ENCODE data around the gene DBH. TPM values are rescaled to one million over a fixed set of nuclear protein-coding genes. Genes with fewer than 3 reads are reported as not detected.

Gene DBH
- total and polyA plus RNA-seq, 2 donors (not counting 1 experiment from before 2014, with no cell fraction given): not detected

- Mint-ChIP-seq H3K9me3 (ENCODE audit: insufficient read depth) (no peaks in the 10 kb centered on the region), H3K27ac (no peak overlapping the region), H3K4me3 (no peak overlapping the region), H3K4me1 (no peaks in the 10 kb centered on the region), H3K27me3 (peaks cover 13% of the 10 kb centered on the region)
- no peak for ATAC-seq (ENCODE audit: low read depth)
- 91% methylated on average over 23 of the region's 25 CpGs for WGBS (ENCODE audit: insufficient coverage)
- H3K27ac ChIP-seq (ENCODE audit: low read length in 2 of 2): no peak overlapping the region
- no peak for DNase-seq
- no peaks in the 10 kb centered on the region for H3K36me3 ChIP-seq (replicated peaks in 1 of 2; ENCODE audit: control extremely low read depth in 1 of 2, control insufficient read depth in 1 of 2, extremely low read depth in 1 of 2, insufficient read depth in 2 of 2, low read length in 1 of 2)
- H3K4me3 ChIP-seq (ENCODE audit: control extremely low read depth in 1 of 5, extremely low read depth in 1 of 5, insufficient read depth in 1 of 5, low read depth in 2 of 5, low read length in 4 of 5): no peak overlapping the region
- no peak overlapping the region for H3K4me2 ChIP-seq (replicated peaks; ENCODE audit: low read depth, low read length, poor library complexity, severe bottlenecking)
- no peak overlapping the region for H2AFZ ChIP-seq (ENCODE audit: insufficient read depth, low read depth, low read length, poor library complexity, severe bottlenecking)
- H3K79me2 ChIP-seq (ENCODE audit: control insufficient read depth, insufficient read depth, low read length): no peaks in the 10 kb centered on the region
- no peak overlapping the region for H3K9ac ChIP-seq (ENCODE audit: low read length)
- peaks cover 0 to 6% (median 0%) of the 10 kb centered on the region in 3 donors for H3K9me3 ChIP-seq (ENCODE audit: control extremely low read depth in 1 of 3, control insufficient read depth in 2 of 3, insufficient read depth in 1 of 3, low read length in 2 of 3)
- TF ChIP-seq CTCF (IDR thresholded peaks at IDR 0.05): no peak
- TF ChIP-seq EZH2 (IDR thresholded peaks at IDR 0.05; ENCODE audit: borderline replicate concordance, insufficient read depth, low read depth, low read length, poor library complexity, severe bottlenecking): no peak
- CTCF ChIA-PET: interaction anchor here (0.6 kb wide), 1 partner anchor 251 kb away, joined by 5 read pairs; no protein-coding TSS in a partner anchor
- H4K20me1 ChIP-seq (ENCODE audit: control insufficient read depth, insufficient read depth, low read length, poor library complexity, severe bottlenecking): no peaks in the 10 kb centered on the region
- intact Hi-C loops (cut with micrococcal nuclease): no loop called here
- peaks cover 0 to 5% (median 0%) of the 10 kb centered on the region in 4 experiments for H3K27me3 ChIP-seq (replicated peaks in 1 of 4; ENCODE audit: control extremely low read depth in 1 of 4, control insufficient read depth in 3 of 4, insufficient read depth in 4 of 4, low read length in 3 of 4)
- H3K4me1 ChIP-seq (ENCODE audit: control insufficient read depth in 2 of 2, insufficient read depth in 2 of 2, low read length in 2 of 2): no peaks in the 10 kb centered on the region
- POLR2A ChIA-PET: no interaction called here
Measured at GRCh38 chr9:133647765-133648469, 11.8 kb downstream of the DBH start.

- H3K4me1 Mint-ChIP-seq: no peaks in the 10 kb centered on the region
- Histone ChIP-seq H3K9ac (ENCODE audit: low read length) (no peak overlapping the region), H3K27me3 (replicated peaks in 1 of 4; ENCODE audit: control extremely low read depth in 1 of 4, control insufficient read depth in 3 of 4, insufficient read depth in 4 of 4, low read length in 3 of 4) (peaks cover 0 to 5% (median 0%) of the 10 kb centered on the region in 4 experiments), H3K36me3 (replicated peaks in 1 of 2; ENCODE audit: control extremely low read depth in 1 of 2, control insufficient read depth in 1 of 2, extremely low read depth in 1 of 2, insufficient read depth in 2 of 2, low read length in 1 of 2) (no peaks in the 10 kb centered on the region), H3K9me3 (ENCODE audit: control extremely low read depth in 1 of 3, control insufficient read depth in 2 of 3, insufficient read depth in 1 of 3, low read length in 2 of 3) (peaks cover 0 to 6% (median 0%) of the 10 kb centered on the region in 3 donors), H3K27ac (ENCODE audit: low read length in 2 of 2) (no peak overlapping the region), H3K4me1 (ENCODE audit: control insufficient read depth in 2 of 2, insufficient read depth in 2 of 2, low read length in 2 of 2) (no peaks in the 10 kb centered on the region), H2AFZ (ENCODE audit: insufficient read depth, low read depth, low read length, poor library complexity, severe bottlenecking) (no peak overlapping the region), H3K4me3 (ENCODE audit: control extremely low read depth in 1 of 5, extremely low read depth in 1 of 5, insufficient read depth in 1 of 5, low read depth in 2 of 5, low read length in 4 of 5) (no peak overlapping the region), H3K79me2 (ENCODE audit: control insufficient read depth, insufficient read depth, low read length) (no peaks in the 10 kb centered on the region), H4K20me1 (ENCODE audit: control insufficient read depth, insufficient read depth, low read length, poor library complexity, severe bottlenecking) (no peaks in the 10 kb centered on the region), H3K4me2 (replicated peaks; ENCODE audit: low read depth, low read length, poor library complexity, severe bottlenecking) (no peak overlapping the region)
- 94% methylated on average over 6 of the region's 7 CpGs for WGBS (ENCODE audit: insufficient coverage)
- H3K4me3 Mint-ChIP-seq: no peak overlapping the region
- H3K27ac Mint-ChIP-seq: no peak overlapping the region
- no peak for ATAC-seq (ENCODE audit: low read depth)
- ChIA-PET POLR2A (no interaction called here), CTCF (no interaction called here)
- H3K27me3 Mint-ChIP-seq: peaks cover 22% of the 10 kb centered on the region
- no peaks in the 10 kb centered on the region for H3K9me3 Mint-ChIP-seq (ENCODE audit: insufficient read depth)
- intact Hi-C loops (cut with micrococcal nuclease): no loop called here
- TF ChIP-seq EZH2 (IDR thresholded peaks at IDR 0.05; ENCODE audit: borderline replicate concordance, insufficient read depth, low read depth, low read length, poor library complexity, severe bottlenecking) (no peak), CTCF (IDR thresholded peaks at IDR 0.05) (no peak)
- DNase-seq: no peak
Measured at GRCh38 chr9:133649194-133649593, 13.0 kb downstream of the DBH start.
